C1 segment of cervical spinal cord (tissue), 14 donors: ENCODE results near the gene C11orf21.

Experiments
- DNase-seq, 14 donors: peaks; one replicate each; lab custom pipeline; 2025; lab: John Stamatoyannopoulos, UW

C11orf21 gene

DNA sequence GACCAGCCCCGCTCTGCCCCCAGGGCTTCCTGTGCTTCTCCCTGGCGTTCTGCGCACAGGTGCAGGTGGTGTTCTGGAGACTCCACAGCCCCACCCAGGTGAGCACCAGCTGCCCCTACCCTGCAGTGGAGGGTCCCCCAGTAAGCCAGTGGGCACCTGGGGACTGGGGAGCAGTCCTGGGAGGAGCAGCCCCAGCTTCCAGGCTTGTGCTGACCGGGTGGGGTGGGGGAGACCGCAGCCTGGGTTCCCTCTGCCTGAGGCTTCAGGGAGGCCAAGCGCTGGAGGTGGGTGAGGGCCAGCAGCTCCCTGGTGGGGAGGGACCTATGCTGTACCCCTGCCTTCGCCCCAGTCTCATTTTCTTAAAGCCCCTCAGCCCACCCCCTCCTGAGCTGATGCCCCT lies 7.0 kb upstream of the C11orf21 start:
- DNase-seq, result no peak

DNA sequence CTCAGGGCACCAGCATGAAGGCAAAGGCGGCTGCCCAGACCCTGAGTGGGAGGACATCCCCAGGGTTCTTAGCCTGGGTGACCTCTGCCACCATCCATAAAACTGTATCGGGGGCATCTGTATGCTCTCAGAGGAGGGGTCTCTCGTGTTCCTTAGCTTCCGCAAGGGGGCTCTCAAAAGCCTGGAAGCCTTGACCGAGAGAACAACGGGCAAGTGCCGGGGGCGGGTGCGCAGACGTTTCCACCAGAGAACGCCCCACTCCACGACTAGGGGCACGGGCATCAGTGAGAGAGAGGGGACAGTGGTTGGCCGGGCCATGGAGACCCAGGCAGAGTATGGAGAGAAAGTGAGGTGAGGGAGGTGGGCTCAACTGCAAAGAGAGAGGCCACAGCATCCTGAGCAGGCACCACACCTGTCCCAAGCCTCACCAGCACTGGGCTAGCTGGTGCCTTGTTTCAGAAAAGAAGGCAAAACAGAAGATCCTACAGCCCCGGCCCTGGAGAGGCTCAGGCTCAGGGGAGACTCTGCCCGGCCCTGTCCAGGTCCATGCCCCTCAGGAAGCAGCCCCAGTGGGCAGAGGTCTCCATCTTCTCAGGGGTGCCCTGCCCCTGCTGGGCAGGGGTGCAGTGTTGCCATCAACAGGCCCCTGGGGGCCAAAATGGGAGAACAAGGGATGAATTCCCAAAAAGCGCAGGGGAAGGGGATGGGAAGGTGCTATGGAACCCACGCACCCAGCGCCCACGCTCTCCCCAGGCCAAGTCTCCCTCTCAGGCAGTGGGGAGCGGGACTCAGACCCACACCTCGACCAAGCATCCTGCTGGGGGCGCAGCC lies 6.0 kb upstream of the C11orf21 start:
- no peak for DNase-seq

DNA sequence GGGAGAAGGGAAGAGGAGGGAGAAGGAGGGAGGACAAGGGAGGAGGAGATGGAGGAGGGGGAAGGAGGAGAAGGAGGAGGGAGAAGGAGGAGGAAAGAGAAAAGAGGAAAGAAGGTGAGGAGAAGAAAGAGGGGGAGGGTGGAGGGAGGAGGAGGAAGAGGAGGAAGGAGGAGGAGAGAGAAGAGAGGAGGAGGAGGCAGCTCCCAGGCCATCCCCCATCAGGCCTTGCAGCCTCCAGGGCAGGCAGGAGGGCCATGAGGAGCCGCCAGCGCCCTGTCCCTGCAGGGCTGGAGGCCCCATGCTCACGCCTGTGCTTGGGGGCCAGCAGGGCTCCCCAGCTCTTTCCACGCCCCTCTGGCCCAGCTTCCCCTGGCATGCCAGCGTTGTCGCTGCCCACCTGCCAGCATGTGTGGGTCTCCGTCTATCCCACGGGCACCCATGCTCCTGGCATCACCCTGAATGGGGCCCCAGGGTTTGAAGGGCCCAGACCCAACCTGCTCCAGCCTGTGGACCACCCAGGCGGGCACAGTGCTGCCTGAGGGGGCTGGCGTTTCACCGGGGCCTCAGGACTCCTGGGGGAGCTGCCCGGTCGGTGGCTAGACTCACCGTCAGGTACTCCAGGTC lies 5.3 kb upstream of the C11orf21 start:
- no peak for DNase-seq

DNA sequence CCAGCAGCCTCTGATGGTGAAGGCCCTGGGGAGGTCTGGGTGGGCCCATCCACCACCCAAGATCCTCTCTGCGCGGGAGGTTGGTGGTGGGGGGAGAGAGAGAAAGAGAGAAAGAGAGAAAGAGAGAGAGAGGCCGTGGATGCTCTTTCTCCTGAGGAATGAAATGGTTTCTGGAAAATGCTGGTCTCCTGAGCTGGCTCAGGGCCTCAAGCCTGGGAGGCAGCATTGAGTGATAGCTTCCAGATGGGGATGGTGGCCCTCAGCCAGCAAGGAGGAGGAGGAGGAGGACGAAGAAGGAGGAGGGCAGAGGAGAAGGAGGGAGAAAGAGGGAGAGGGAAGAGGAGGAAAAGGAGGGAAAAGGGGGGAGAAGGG lies 4.7 kb upstream of the C11orf21 start:
- DNase-seq, result no peak

DNA sequence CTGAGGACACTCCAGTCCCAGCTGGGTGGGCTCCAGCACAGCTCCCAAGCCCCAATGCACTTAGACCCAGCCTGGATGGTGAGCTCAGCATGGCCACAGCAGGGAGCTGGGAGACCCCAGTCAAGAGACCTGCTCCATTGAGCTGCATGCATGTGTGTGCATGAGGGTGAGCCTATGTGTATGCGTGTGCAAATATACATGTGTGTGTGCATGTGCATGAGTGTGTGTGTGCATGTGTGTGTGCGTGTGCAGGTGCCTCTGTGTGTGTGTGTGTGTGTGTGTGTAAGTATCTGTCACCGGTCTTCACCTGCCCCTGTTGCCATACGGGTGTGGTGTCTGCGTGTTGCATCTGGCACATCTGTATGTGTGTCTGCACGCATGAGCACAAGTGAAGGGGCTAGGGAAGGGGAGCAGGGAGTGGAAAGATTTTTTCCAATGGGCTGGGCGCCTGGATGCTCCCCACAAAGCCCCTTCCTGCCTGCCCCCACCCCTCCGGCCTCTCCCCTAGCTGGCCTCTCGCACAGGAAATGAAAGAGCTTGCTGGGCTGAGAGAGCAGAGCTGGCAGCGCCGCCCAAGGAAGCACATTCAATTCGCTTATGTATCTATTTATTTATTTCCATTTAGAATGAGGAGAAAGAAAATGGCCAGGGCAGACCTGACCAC lies 4.2 kb upstream of the C11orf21 start:
- no peak for DNase-seq

DNA sequence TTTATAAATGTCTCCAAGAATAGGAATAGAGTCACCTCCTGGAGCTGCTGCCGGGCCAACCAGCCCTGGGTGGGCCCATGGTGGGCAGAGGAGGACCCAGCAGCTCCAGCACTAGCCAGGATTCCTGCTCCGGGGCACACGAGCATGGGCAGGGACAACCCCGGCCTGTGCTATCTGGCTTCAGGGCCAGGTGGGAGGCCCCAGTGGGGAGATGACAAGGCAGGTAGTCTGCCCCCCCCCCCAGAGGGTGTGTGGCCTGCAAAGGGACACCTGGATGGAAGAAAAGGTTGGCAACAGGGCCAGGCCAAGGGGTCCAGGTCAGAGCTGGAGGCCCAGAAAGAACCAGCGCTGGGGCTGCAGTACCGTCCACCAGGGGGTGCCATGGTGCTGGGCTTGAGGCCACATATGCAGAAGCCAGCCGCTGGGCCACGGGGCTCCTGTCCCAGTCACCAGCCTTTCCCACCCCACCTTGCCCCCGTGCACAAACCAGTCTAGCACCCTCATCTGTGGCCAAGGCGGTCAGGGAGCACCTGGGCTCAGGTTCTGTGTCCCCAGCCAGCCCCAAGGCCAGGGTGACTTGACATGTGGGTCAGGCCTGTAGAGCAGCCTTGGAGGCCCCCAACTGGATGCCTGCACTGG lies 3.5 kb upstream of the C11orf21 start:
- DNase-seq, result peak in 13 of 14 donors; percentile 15 to 82 (median 48)

DNA sequence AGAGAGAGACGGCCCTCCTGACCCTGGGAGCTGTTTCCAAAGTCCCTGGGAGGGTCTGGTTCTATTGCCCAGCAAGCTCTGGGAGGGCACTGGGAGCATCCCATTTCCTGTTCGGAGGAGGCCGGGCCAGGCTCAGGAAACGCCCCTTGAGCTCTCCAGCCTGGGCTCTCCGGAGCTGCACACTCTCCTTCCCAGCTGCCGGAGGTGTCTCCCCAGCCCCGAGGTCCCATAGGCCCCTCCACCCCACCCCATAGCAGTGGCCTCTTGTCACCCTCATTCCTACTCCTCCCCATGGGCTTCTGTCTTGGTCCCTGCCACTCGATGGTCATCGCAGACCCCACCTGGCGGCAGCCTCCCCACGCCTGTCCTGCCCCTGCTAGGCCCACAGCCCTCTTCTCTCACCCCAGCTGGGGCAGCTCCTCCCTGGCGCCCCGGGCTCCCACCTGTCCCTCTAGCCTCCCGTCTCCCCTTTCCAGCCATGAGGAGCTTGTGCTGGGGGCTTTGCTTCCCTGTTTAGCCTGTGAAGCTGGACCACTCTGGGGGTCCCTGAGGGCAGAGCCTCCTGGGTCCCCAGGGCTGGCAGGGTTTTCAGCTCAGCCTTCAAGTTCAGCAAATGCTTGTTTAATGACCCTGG lies 2.9 kb upstream of the C11orf21 start:
- DNase-seq, result no peak

DNA sequence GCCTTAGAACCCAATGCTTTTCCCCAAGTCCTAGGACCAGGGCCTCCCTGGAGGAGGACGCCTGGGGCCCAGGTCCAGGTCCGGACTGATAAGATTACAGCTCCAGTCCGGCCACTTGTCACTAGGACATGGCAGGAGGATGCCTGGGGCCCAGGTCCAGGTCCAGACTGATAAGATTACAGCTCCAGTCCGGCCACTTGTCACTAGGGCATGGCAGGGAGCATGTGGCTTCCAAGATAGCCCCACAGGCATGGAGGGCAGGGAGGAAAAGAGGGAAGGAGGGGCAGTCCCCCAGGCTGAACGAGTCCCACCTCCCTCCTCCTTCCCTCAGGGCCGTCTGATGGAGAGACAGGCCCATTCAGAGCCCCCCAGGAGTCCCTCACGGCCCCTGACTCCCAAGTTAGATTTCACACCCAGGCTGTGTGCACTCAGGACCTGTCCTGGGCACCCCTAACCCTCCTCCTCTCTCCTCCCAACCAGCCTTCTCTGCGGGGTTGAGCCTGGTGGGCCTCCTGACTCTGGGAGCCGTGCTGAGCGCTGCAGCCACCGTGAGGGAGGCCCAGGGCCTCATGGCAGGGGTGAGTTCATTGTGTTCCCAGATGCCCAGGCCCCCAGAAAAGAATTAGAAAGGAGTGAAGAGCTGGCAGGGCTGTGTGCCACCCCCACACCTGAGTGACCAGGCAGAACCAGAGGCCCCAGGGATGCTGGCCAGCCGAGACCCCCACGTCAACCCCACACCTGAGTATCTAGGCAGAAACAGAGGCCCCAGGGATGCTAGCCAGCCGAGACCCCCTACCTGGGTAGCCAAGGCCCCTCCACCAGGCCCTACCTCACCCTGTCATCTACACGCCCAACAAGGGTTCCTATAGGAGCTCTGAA lies 2.1 kb upstream of the C11orf21 start:
- no peak for DNase-seq

DNA sequence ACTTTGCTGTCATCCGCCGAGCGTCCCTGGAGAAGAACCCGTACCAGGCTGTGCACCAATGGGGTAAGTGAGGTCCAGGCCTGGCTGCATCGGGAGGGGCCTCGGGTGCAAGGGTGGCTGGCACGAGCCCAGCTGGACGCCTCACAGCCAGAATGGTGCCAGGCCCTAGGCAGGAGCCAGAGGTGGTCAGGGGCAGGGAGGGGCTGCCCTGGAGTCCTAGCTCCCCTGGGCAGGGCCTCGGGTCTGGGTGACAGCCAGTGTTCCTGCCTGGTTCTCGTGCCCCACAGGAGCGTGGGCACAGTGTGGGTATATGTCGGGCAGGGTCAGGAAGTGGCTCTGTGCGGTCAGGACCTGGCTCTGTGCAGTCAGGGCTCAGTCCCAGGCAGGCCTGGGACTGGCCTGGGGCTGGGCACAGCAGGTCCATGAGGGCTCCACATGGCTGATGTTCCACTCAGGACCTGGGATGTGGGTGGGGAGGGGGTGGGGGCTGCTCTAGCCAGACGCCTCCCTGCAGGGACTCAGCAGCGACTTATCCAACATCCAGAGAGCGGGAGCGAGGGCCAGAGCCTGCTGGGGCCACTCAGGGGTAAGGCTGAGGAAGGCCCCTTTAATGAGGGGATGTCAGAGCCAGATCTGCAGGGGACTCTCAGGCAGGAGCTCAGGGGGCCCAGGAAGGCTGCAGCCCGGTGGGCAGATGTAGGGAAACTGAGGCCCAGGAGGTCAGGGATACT lies 1.3 kb upstream of the C11orf21 start:
- DNase-seq, result peak in 2 of 14 donors; percentile 19 to 33

DNA sequence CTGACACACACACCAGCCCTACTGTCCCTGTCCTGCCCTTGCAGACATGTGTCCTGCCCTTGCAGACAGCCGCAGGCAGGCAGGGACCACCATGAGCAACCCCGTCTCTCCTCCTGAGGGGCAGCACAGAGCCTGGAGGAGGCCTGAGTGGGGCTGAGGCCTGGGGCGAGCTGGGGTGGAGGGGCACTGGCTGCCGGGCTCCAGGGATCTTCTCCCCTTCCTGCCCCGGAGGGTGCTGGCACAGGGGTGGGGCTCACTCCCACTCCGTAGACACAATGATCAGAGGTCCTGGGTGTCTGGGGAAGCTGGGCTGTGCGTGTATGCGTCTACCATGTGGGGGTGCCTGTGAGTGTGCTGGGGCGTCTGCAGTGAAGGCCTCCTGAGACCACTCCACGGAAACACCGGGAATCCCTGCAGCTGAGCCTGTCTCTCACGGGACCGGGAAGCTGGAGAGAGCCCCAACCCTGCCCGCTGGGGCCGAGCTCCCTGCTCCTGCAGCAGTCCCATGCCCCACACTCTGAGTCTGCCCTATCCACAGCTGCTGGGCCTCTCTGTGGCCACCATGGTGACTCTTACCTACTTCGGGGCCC lies 683 bp upstream of the C11orf21 start:
- no peak for DNase-seq

DNA sequence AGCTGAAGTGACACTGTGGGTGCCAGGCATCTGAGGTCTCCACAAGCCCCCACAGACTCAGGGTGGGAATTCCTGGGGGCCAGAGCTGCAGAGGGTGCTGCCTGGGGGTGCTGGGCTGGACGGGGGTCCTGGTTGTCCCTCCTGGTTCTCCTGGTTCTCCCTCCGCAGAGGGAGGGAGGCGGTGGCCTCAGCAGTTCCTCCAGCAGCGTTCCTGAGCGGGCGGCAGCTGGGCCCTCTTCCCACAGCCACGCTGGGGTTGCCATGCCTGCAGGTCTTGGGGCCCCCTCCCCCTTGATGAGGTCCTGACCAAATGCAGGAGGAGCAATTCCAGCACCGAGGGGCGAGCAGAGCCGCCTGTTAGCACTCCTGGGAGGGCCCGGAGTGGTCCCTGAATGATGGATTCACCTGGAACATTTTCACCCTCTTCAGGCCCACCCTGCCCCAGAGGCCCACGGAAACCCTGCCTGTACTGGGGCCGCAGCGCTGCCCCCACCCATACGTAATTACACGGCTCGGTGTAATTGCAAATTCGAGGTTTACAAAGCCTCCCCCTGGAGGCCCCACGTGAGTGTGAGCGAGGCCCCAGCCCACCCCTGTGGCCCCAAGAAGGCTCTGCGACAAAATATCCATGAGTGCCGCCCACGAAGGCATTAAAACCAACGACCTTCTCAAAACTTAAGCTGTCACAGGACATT lies 635 bp downstream of the C11orf21 start:
- DNase-seq, result no peak

DNA sequence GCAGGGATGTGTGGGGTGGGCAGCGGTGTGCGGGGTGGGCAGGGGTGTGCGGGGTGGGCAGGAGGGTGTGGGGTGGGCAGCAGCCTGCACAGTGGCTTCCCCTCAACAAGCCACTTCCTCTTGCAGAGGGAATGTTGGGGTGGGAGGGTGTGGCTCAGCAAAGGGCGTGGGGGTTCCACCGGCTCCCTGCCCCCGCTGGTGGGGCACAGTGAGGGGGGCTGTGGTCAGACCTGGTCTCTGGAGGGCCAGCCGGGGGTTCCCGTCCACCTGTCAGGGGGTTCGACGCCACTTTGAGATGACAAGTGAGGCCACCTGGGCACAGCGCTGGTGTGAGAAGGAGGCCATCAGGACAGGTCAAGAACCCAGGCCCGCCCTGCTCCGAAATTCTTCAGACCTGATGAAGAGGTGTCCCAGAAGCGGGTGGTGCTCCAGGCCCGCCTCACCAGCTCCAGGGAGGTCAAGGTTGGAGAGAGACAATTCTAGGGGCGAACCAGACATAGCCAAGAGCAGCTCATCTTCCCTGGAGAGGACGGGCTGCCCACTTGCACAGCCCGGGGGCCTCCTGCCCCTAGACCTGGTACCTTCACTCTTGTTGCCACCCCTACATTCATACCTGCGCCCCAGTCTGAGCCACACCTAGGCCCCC lies 1.3 kb downstream of the C11orf21 start:
- no peak for DNase-seq

DNA sequence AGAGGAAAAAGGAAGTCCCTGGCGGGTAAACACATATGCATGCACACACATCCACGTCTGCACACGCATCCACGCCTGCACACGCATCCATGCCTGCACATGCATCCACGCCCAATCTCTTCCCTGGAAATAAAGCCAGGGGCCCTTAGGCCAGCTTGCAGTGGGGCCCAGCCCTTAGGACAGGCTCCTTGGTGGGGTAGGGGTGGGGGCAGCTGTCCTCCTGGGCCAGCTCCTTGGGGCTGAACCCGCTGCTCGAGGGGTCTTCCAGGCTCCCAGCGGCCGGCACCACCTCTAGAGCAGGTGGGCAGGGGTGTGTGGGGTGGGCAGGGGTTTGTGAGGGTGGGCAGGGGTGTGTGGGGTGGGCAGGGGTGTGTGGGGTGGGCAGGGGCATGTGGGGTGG lies 1.9 kb downstream of the C11orf21 start:
- DNase-seq, result no peak

DNA sequence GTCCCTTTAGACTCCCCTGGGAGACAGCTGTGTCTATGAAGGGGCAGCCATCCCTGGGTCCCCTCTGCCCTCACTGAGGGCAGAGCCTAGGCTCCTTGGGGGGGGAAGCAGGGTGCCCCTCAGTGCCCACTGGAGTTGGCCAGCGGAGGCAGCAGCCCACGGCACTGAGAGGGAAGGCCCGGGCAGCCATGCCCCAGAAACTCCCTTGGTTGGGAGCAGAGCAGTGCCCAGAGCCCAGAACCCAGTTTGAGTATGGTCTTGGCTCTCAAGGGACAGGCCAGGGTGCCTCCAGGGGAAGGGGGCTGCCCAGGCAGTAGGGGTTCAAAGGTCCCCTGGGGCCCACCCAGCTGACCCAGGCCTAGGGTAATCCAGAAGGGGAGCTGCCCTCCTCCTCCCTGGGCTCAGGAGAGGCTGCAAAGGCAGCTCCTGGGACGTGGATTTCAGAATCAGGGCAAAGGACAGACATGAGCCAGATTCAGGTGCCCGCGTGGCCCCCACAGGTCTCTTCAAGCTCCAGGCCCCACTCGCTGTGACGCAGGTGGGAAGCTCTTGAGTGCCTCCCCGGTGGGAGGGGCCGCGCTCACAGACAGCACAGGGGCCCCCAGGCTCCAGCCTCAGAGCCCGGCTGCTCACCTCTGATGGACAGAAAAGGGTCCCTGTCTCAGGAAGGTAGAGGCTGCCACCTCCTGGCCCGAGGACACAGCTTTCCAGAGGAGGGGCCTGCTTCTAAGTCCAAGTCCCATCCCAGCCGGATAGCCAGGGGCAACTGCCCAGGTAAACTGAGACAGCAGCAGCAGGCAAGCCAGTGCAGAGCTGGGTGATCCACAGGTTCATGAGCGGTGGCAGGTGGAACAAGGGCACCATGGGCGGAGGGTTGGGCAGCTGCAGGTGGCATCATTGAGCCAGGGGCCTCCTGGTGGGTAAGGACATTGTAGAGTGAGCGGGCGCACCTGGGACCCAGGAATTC lies 2.6 kb downstream of the C11orf21 start:
- no peak for DNase-seq

DNA sequence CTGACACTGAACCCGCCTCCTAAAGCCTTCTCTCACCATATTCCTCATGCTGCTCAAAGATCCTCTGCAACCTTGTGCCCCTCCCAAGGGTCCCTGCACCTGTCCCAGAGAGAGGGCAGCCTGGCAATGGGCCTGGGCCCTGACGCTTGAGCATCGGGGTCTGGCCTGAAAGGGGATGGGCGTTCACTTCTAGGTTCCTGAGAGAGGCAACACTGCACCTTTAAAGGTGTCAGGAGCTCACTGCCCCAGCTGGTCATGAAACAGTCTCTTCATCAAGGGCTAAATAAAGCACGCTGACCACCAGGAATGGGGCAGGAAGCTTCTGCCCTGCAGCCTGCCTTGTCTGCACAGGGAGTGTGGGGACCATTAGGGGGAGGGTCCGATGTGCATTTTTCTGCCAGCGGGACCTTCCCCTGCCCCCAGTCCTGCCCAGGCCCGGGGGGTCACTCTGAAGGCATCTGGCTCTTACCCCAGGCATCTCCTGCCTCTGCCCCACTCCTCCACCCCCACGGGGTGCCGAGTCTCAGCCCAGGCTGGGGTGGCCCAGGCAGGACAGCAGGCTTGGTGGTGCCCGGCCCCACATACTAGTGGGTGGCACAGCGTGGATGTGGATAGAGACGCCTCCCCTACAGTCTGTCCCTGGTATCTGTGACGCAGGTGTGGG lies 3.5 kb downstream of the C11orf21 start:
- no peak for DNase-seq

DNA sequence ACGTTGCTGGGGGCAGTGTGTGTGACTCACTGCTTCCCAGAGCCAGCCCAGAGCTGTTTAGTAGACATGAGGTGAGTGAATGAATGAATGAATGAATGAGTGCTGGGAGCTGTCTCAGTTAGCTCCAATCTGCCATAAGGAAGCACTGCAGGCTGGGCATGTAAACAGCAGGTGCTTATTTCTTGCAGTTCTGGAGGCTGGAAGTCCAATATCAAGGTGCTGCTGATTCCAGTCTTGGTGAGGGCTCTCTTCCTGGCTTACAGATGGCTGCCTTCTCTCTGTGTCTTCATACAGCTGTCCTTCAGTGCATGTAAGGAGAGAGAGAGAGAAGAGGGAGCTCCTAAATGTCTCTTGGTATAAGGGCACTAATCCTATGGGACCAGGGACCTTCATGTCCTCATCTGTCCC lies 4.1 kb downstream of the C11orf21 start:
- no peak for DNase-seq
